Activated CD4-positive, alpha-beta memory T cell treated with anti-CD3 and anti-CD28 coated beads for 36 hours (primary cell): ENCODE results near the gene DEFB128. TPM values are rescaled to one million over a fixed set of nuclear protein-coding genes. Genes with fewer than 3 reads are reported as not detected.
"Not testable (repeated sequence)": the region's sequence is repeated elsewhere in the genome, so short reads cannot be mapped to it uniquely, and the experiment has no call there.

Source experiments
- CTCF ChIA-PET: fragments of 350-600 bp; sonication (Branson Sonifier 250); formaldehyde crosslinking; loops from one replicate; lab custom pipeline; 2021; ENCODE audit warnings: antibody characterized with exemption, inconsistent platforms; lab: Charles Lee
- POLR2A ChIA-PET: fragments of 350-600 bp; sonication (Branson Sonifier 250); formaldehyde crosslinking; loops from one replicate; lab custom pipeline; 2021; ENCODE audit warnings: antibody characterized with exemption; lab: Charles Lee
- DNase-seq: peaks from one replicate; pipeline ENCODE4 v3.0.0-alpha.2; 2020
- H3K27ac Mint-ChIP-seq: one replicate; pipeline ENCODE4 v1.8.0; 2021; ENCODE audit warnings: mixed read lengths
- H3K27me3 Mint-ChIP-seq: one replicate; pipeline ENCODE4 v1.8.0; 2021; ENCODE audit warnings: mixed read lengths
- H3K36me3 Mint-ChIP-seq: one replicate; pipeline ENCODE4 v1.8.0; 2021; ENCODE audit warnings: mixed read lengths
- H3K4me1 Mint-ChIP-seq: one replicate; pipeline ENCODE4 v1.8.0; 2021; ENCODE audit warnings: low read depth, mixed read lengths
- H3K4me3 Mint-ChIP-seq: one replicate; pipeline ENCODE4 v1.8.0; 2021; ENCODE audit warnings: mild to moderate bottlenecking, mixed read lengths
- H3K9me3 Mint-ChIP-seq: one replicate; pipeline ENCODE4 v1.8.0; 2021; ENCODE audit warnings: mixed read lengths
- intact Hi-C: fragments of 100-400 bp; cut with micrococcal nuclease; formaldehyde crosslinking; loops from one replicate; pipeline ENCODE4 v1.15.1; 2023
- total RNA-seq, 2 experiments: library from RNA; stranded (reverse); gene quantifications; one replicate each; pipeline ENCODE4 v1.2.3, GENCODE V29; 2021

Gene DEFB128
- total RNA-seq, 2 experiments from 2014 or later, result not detected

DNA sequence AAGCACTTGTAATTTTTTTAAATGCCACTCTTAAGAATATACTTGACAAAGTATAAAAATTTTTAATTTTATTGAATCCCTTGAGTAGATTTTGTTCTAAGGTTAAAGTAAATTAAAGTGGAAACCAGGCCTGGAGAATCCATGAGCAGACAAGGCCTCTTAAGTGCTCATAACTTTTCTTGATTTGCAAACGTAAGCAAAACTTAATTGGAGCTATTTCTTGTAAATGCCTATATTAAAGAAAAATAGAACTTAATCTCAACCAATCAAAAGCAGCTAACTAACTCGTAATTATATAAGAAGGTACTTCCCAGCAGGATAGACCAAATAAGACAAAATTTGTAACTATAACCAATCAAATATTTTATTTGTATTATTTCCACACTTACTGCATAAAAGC lies 24.9 kb upstream of the DEFB128 start:
- Mint-ChIP-seq H3K27me3 (peaks cover 8% of the 10 kb centered on the region), H3K27ac (no peak overlapping the region), H3K4me1 (no peaks in the 10 kb centered on the region), H3K9me3 (no peaks in the 10 kb centered on the region), H3K36me3 (no peaks in the 10 kb centered on the region), H3K4me3 (no peak overlapping the region)
- intact Hi-C loops, result no loop called here
- no peak for DNase-seq
- ChIA-PET CTCF (interaction anchor here (0.9 to 2.7 kb wide), 3 partner anchors 26 to 116 kb away, joined by 3 to 14 read pairs (median 4); no protein-coding TSS in a partner anchor), POLR2A (no interaction called here)

- H3K4me3 Mint-ChIP-seq, result no peak overlapping the region
- H3K27ac Mint-ChIP-seq, result no peak overlapping the region
- no peaks in the 10 kb centered on the region for H3K27me3 Mint-ChIP-seq
- no peaks in the 10 kb centered on the region for H3K9me3 Mint-ChIP-seq
- ChIA-PET CTCF (interaction anchor here (1.9 to 3.0 kb wide), 3 partner anchors 30 to 120 kb away, joined by 6 to 18 read pairs (median 15); no protein-coding TSS in a partner anchor), POLR2A (no interaction called here)
- DNase-seq, result no peak
- intact Hi-C loops, result no loop called here
- no peaks in the 10 kb centered on the region for H3K36me3 Mint-ChIP-seq
- H3K4me1 Mint-ChIP-seq, result no peaks in the 10 kb centered on the region
These were observed 21.4 kb upstream of the DEFB128 start for GRCh38 chr20:210809-211502.

DNA sequence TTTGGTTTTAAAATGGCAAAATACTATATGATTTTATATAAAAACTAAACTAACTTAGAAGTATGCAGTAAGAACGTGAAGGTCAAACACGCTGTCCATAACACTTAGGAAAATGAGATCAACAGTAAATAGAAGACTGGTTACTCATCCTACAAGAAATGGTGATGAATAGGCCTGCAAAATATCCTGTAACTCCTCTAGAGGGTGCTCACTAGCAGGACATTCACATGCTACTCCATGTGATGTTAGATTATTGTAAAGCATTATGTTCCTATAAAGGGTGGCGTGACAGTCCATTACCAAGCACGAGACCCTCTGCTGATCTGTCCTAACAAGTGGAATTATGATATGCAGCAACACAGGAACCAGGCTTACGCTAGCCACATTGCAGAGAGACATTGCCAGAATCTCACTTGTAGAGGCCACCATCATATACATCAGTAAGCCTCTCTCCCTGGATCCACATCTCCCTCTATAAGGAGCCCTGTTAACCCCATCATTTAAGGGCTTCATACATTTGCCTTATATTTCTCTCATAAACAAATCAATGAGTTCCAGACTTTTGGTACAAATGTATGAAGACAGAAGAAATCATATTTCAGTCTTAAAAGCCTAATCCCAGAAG lies 19.5 kb upstream of the DEFB128 start:
- POLR2A ChIA-PET, result no interaction called here
- no peaks in the 10 kb centered on the region for H3K36me3 Mint-ChIP-seq
- no peaks in the 10 kb centered on the region for H3K9me3 Mint-ChIP-seq
- no peak overlapping the region for H3K4me3 Mint-ChIP-seq
- no peak overlapping the region for H3K27ac Mint-ChIP-seq
- H3K4me1 Mint-ChIP-seq, result no peaks in the 10 kb centered on the region
- peak; percentile 11 for DNase-seq
- intact Hi-C loops, result loop anchor here (1.0 kb wide), 2 partner anchors 58 to 121 kb away; no protein-coding TSS in a partner anchor
- H3K27me3 Mint-ChIP-seq, result no peaks in the 10 kb centered on the region
- CTCF ChIA-PET, result interaction anchor here (1.0 to 3.0 kb wide), 6 partner anchors 57 to 122 kb away, joined by 3 to 18 read pairs (median 13); no protein-coding TSS in a partner anchor

DNA sequence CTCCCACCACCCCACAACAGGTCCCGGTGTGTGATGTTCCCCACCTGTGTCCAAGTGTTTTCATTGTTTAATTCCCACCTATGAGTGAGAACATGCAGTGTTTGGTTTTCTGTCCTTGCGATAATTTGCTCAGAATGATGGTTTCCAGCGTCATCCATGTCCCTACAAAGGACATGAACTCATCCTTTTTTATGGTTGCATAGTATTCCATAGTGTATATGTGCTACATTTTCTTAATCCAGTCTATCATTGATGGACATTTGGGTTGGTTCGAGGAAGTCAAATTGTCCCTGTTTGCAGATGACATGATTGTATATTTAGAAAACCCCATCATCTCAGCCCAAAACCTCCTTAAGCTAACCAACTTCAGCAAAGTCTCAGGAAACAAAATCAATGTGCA lies 14.1 kb upstream of the DEFB128 start:
- H3K4me3 Mint-ChIP-seq, H3K9me3 Mint-ChIP-seq, H3K36me3 Mint-ChIP-seq, DNase-seq, POLR2A ChIA-PET, H3K4me1 Mint-ChIP-seq, intact Hi-C loops, H3K27ac Mint-ChIP-seq, H3K27me3 Mint-ChIP-seq: not testable (repeated sequence)
- CTCF ChIA-PET, result interaction anchor here (2.1 kb wide), 1 partner anchor 63 kb away, joined by 8 read pairs; no protein-coding TSS in a partner anchor

GRCh38 chr20:199996-200395 lies 10.5 kb upstream of the DEFB128 start:
- intact Hi-C loops, result no loop called here
- POLR2A ChIA-PET, result no interaction called here
- no peak for DNase-seq
- Mint-ChIP-seq H3K9me3 (peaks cover 2% of the 10 kb centered on the region), H3K27ac (no peak overlapping the region), H3K36me3 (peaks cover 1% of the 10 kb centered on the region), H3K4me3 (no peak overlapping the region), H3K27me3 (peaks cover 25% of the 10 kb centered on the region), H3K4me1 (no peaks in the 10 kb centered on the region)
- CTCF ChIA-PET, result interaction anchor here (0.7 kb wide), 1 partner anchor 8 kb away, joined by 3 read pairs; no protein-coding TSS in a partner anchor

- H3K27ac Mint-ChIP-seq, result no peak overlapping the region
- ChIA-PET CTCF (interaction anchor here (0.6 to 0.7 kb wide), 3 partner anchors 17 to 1929 kb away, joined by 3 read pairs; no protein-coding TSS in a partner anchor), POLR2A (no interaction called here)
- intact Hi-C loops, result no loop called here
- no peak for DNase-seq
- no peak overlapping the region for H3K4me3 Mint-ChIP-seq
- H3K36me3 Mint-ChIP-seq, result peaks cover 1% of the 10 kb centered on the region
- no peaks in the 10 kb centered on the region for H3K4me1 Mint-ChIP-seq
- H3K27me3 Mint-ChIP-seq, result peaks cover 21% of the 10 kb centered on the region
- peaks cover 2% of the 10 kb centered on the region for H3K9me3 Mint-ChIP-seq
These were observed 8.7 kb upstream of the DEFB128 start for GRCh38 chr20:198225-198624.

- ChIA-PET CTCF (no interaction called here), POLR2A (no interaction called here)
- Mint-ChIP-seq H3K4me1 (no peaks in the 10 kb centered on the region), H3K9me3 (peaks cover 25% of the 10 kb centered on the region), H3K4me3 (no peak overlapping the region), H3K36me3 (peaks cover 2% of the 10 kb centered on the region), H3K27ac (no peak overlapping the region), H3K27me3 (peaks cover 42% of the 10 kb centered on the region)
- DNase-seq, result no peak
- intact Hi-C loops, result no loop called here
These were observed 1.8 kb downstream of the DEFB128 start for GRCh38 chr20:187733-188132.

DNA sequence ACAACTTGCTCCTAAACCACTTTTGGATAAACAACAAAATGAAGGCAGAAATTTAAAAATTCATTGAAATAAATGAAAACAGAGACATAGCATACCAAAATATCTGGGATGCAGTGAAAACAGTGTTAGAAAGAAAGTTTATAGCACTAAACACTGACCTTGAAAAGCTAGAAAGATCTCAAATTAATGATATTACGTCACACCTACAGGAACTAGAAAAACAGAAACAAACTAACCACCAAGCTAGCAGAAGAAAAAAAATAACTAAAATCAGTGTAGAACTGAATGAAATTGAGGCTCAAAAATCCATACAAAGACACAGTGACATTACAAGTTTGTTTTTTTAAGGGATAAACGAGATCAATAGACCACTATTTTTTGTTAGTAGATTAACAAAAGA lies 5.2 kb downstream of the DEFB128 start:
- Mint-ChIP-seq H3K4me3 (no peak overlapping the region), H3K9me3 (peaks cover 14% of the 10 kb centered on the region), H3K27ac (no peak overlapping the region), H3K4me1 (no peaks in the 10 kb centered on the region), H3K27me3 (peaks cover 48% of the 10 kb centered on the region), H3K36me3 (no peaks in the 10 kb centered on the region)
- POLR2A ChIA-PET, result no interaction called here
- CTCF ChIA-PET, result no interaction called here
- intact Hi-C loops, result no loop called here
- no peak for DNase-seq

GRCh38 chr20:168876-169275 lies 20.6 kb downstream of the DEFB128 start:
- H3K27me3 Mint-ChIP-seq, result no peaks in the 10 kb centered on the region
- POLR2A ChIA-PET, result no interaction called here
- no peak for DNase-seq
- no peaks in the 10 kb centered on the region for H3K9me3 Mint-ChIP-seq
- no peak overlapping the region for H3K4me3 Mint-ChIP-seq
- H3K27ac Mint-ChIP-seq, result no peak overlapping the region
- no peaks in the 10 kb centered on the region for H3K4me1 Mint-ChIP-seq
- intact Hi-C loops, result no loop called here
- H3K36me3 Mint-ChIP-seq, result no peaks in the 10 kb centered on the region
- CTCF ChIA-PET, result no interaction called here

GRCh38 chr20:164618-165017 lies 24.9 kb downstream of the DEFB128 start:
- no peaks in the 10 kb centered on the region for H3K4me1 Mint-ChIP-seq
- intact Hi-C loops, result no loop called here
- ChIA-PET POLR2A (no interaction called here), CTCF (no interaction called here)
- no peak overlapping the region for H3K27ac Mint-ChIP-seq
- H3K9me3 Mint-ChIP-seq, result no peaks in the 10 kb centered on the region
- no peak for DNase-seq
- H3K36me3 Mint-ChIP-seq, result no peaks in the 10 kb centered on the region
- H3K4me3 Mint-ChIP-seq, result no peak overlapping the region
- peaks cover 12% of the 10 kb centered on the region for H3K27me3 Mint-ChIP-seq

DNA sequence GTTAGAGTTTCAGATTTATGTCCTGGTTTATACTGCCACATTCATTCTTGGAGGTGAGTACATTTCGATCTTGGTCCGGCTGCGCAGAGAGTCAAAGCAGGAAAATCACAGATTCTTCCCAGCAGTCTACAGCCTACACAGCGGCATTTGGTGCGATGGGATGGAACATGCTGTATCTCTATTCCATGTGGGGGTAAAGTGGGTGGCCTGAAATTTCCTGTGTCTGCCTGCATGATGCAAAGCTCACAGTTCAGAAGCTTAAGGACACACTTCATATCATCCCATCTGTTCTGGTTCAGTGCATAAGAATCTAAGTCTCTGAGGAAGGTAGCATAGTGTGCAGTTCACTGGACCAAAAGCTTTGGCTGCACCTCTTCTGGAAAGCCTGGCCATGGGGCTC lies 32.4 kb downstream of the DEFB128 start, which contains the start of gene DEFB127:
TSS of gene DEFB127 (plus strand) at position 301 of the 400 bp plus-strand sequence. CDS start at position 392, 91 bp downstream.
- ChIA-PET POLR2A (no interaction called here), CTCF (no interaction called here)
- H3K9me3 Mint-ChIP-seq, result no peaks in the 10 kb centered on the region
- no peak for DNase-seq
- H3K36me3 Mint-ChIP-seq, result no peaks in the 10 kb centered on the region
- H3K27ac Mint-ChIP-seq, result no peak within 1 kb of the TSS
- no peak within 1 kb of the TSS for H3K4me3 Mint-ChIP-seq
- H3K27me3 Mint-ChIP-seq, result peaks cover 23% of the 10 kb centered on the region
- intact Hi-C loops, result no loop called here
- no peaks in the 10 kb centered on the region for H3K4me1 Mint-ChIP-seq

DNA sequence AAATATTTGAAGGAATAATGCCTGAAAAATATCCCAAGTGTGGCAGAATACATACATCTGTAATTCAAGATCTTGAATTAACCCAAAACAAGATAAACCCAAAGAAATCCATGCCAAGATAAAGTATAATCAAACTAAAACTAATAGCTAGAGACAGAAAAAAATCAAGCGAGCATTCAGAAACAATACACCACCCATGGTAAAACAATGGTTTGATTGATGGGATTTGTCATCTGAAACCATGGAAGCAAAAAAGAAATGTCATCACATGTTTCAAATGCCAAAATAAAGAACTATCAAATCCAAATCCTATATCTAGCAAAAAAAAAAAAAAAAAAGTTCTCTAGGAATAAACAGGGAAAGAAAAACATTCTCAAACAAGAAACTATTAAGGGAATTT lies 37.4 kb downstream of the DEFB128 start:
- Mint-ChIP-seq H3K27ac (no peak overlapping the region), H3K4me3 (no peak overlapping the region), H3K27me3 (peaks cover 17% of the 10 kb centered on the region), H3K4me1 (no peaks in the 10 kb centered on the region), H3K9me3 (no peaks in the 10 kb centered on the region), H3K36me3 (no peaks in the 10 kb centered on the region)
- CTCF ChIA-PET, result no interaction called here
- DNase-seq, result no peak
- intact Hi-C loops, result no loop called here
- POLR2A ChIA-PET, result no interaction called here
